Activated T-cell treated with anti-CD3 and anti-CD28 coated beads for 1 hour (primary cell): Measurements from ENCODE around the gene ALDOB.

Experiments used
- DNase-seq: peaks from one replicate; pipeline ENCODE4 v3.0.0-alpha.2; 2020; ENCODE audit warnings: low read depth

The ALDOB gene

DNA sequence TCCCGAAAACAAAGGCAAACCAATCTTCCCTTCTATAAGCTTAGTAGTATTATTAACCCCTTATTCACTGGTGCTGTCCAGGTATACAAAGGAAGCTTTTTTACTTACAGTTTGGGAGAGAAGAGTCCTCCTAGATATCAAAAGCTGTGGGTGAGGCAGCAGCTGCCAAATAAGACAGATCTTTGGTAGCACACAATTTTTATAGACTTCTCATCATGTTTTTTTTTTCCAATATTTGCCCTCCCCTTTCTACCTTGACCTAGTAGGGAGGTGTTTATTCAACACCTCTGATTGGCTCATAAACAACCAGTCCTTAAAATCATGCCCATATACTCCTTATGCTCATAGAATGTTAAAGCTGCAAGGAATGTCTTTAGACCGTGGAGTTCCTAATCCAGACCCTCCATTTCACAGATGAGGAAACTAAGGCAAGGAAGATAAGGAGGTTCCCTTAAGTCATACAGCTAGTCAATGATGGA lies at the start of gene ALDOB:
Gene ALDOB (minus strand): TSS at position 174 of the 479 bp plus-strand sequence. CDS start 4,887 bp downstream, outside the sequence.
- DNase-seq = no peak

DNA sequence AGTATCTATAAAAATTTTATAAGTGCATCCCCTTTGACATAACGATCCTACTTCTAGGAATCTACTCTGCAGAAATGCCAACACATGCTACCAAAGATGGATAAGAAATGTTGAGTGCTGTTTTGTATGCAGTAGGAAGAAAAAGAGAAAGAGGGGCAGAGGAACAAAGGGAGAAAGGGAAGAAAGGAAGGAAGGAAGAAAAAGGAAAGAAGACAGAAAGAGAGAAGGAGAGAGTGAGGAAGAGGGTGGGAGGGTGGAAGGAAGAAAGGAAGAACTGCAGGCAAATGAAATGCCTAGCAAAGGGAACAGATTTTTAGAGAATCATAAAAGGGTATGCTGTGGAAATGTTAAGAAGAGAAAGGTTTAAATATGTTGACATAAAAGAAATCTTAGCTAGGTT lies 48.5 kb upstream of the ALDOB start:
- DNase-seq = no peak

DNA sequence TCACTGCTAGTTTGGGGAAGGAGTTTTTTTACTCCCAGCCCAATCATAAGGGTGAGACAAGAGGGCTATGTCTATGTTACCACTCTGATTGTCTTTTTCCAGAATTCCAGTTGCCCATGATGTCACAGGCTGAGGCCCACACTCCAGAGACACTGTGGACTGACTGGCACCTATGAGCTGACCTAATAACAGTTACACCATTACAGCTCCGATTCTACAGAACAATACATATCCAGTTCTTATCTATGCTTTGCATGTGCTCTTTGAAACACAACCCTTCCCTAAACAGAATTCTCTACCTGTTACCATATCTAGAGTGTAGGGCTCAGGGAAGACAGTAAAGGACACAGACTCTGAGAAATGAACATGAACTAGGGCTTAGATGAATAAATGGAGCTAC lies 45.7 kb upstream of the ALDOB start:
- DNase-seq = no peak

DNA sequence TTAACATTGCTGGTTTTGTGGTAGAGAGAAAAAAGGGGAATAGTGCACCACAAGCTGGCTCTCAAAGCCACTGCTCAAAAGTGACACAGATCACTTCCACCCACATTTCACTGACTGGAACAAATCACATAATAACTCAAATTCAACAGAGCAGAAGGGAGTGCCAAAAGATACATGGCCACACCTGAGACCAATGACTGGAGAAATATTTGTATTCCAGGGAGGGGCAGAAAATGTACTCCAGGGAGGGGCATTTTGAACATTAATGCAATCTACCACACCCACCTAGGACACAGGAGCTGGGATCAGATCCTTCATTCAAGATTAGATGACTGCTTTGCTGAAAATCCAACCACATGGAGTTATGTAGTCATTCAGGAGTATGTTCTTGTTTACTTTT lies 44.8 kb upstream of the ALDOB start:
- DNase-seq = no peak

DNA sequence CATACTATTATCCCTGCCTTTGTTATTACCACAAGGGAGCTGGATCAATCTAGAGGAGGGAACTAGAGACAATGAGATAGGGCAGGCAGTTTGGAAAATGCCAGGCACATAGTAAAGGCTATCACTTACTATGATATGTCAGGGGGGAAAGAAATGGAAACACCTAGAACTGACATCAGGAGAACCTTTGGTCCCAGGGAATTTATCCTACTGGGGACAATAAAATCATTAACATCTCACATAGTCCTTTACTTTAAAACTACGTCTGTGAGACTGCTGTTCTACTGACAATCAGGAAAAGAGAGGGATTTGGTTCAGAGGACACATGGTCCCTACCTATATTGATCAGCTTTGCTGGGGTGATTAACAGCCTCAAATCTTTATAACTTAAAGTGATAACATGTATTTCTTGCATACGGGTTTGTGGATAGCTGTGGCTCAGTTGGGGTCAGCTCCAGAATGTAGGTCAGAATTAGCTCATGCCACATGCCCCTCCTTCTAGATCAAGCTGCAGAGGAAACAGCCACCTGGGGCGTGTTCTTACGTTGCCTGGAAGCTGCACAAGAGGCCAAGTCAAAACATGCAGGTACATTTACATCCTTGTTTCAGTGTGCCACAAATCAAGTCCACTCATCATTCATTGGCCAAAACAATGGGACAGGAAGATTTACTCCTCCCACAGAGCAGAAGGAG lies 43.9 kb upstream of the ALDOB start:
- DNase-seq = no peak

DNA sequence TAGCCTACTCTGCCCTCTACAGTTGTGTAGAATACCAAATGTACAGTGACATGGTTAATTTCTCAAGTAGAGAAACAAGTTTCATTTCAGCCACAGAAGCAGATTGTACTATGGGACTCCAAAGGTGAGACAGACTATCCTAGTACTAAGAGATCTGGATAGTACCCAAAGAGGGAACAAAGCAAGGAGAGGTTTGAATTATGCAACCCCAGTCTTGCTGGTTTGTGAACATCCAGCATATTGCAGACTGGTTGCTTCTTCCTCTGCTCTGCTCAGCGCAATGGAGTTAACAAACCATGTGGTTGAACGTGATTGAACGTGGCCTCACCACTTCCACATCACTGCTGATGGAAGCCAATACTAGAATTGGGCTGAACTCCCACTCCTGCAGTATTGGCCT lies 43.3 kb upstream of the ALDOB start:
- DNase-seq = no peak

DNA sequence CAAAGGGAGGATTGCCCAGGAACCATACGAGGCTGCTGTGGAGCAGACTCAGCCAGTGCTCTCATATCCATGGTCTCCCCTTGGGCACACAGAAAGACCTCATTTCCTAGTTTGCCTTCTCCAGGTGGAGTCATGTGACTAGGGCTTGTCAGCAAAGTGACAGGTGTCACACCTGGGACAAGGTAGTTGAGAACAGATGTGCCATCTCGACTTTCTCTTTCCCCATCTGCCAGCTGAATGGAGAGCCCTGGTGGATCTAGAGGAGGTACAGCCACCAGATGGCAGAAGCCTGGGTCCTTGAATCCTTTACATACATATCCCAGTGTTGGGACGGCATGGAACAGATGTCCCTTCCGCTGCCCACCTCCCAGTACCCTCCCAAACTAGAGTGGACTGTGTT lies 42.9 kb upstream of the ALDOB start:
- DNase-seq = no peak

DNA sequence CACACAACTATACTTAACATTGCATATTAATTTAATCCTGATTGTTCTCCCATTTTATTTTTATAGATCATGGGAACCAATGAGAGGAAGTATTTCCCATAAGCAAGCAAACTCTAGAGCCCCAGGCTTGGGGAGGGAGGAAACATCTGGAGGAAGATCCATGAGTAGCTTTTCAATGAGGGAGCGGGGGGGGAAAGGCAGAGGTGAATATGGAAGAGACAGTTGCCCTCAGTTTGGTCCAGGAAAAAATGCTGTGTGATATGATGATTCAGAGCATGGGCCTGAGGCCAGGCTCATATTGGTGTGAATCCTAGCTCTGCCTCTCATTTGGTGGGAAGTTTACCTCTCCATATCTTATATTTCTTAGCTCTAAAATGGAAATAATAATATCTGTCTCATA lies 42.2 kb upstream of the ALDOB start:
- DNase-seq = no peak

DNA sequence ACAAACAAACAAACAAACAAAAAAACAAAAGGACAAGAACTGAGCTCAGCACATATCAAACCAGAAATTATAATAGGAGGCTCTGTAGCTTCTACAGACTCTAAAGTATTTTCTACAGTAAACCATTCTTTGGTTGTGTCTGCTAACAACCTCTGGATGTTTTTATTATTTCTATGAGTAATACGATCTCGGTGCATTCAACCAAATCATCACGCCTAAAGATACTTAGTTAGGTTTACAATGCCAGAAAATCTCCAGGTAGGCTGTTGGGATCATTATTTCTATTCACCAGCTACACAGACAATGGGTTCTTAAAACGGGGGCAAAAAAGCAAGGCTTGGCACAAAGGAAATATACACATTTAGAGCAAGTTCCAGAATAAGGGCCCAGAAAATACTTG lies 41.6 kb upstream of the ALDOB start:
- DNase-seq = no peak

DNA sequence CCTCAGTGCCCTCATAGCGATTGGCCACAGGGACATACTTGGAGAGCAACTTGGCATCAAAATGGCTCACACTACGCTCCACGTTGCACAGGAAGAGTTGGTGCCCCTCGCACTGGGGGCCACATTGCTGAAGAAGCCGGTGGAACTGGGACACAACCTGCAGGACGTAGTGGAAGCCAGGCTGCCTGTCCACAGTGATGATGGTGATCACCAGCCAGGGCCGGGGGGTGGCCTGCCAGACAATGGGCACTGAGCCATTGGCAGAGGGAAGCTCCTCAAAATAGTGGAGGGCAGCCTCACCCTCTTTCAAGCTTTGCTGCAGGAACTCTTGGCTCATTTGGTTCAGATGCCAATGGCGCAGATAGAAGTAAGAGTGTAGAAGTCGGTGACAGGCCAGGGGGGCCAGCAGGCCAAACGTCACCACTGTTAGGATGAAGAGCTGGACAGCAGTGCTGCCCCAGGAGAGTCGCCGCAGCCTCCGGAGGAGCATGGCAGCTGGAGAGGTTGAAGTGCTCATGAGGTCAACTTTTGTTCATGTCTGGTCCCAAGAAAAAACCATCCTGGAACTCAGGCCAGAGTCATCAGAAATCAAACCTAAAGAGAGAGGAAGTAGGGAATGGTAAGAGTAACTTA lies 41.1 kb upstream of the ALDOB start:
- DNase-seq = no peak

DNA sequence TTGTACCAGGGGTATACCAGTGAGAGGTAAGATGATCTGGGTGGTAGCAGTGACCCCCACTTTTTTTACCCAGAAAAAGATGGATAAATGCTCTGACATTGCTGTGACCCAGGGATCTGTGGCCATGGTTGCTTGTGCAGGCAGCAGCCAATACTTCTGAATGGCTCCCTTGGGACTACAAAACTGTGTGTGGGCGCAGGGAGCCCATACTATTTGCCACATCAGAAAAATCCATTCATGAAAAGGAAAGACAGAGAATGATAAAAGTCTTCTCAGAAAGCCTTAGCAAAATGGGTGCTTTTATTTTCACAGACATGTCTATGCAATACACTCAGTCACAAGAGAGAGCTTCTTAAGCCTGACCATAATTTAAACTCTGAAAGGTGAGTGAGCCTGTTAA lies 37.3 kb upstream of the ALDOB start:
- DNase-seq = no peak

DNA sequence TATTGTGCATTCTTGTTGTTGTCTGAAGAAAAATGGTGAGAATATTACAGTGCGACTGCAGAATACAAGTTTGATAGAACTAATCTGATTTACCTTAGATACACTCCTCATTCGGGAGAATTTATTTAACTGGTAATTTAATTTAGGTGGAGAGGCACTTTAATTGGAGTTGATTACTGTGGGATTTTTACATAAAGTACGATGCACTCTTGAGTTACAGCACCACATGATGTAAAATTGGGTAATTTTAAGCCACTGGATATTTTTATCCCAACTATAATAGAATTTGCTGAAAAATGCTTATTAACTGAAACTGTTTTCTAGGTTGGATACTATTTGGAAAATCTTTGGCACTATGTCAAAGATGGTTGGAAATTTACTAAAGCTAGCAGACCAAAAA lies 35.4 kb upstream of the ALDOB start:
- no peak for DNase-seq

DNA sequence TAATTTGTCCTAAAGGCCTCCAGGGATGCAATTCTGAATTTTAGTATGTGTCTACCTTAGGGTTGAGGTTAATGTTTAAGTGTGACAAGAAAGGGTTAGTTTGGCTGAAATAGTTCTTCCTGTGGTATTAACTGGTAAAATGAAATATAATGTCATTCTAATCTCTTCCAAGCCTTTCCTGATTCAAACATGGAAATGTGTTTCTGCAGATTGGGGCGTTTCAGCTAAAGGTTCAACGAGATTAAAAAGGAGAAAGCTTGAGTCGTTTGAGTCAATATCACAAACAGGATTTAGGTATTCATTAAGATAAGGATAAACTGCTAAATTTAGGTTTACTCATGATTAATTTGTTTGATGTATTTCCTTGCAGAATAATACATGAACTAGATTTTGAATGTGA lies 34.4 kb upstream of the ALDOB start:
- no peak for DNase-seq

DNA sequence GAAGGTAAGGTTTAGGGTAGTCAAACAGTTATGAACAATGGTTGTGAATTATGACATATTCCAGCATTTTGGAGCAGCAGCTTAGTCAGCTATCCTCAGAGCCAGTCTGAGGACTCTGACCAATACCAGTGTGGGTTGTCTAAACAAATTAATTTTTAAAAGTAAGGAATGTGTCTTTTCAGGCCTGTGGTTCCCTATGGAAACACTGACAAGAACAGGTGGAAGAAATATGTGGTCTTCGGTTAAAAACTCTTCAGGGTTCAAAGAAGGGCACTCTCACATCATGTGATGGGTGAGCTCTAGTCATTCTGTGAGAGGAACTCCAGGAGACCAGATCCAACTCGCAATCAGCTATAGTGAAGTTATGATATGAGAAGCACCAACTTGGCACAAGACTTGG lies 33.5 kb upstream of the ALDOB start:
- DNase-seq = no peak

DNA sequence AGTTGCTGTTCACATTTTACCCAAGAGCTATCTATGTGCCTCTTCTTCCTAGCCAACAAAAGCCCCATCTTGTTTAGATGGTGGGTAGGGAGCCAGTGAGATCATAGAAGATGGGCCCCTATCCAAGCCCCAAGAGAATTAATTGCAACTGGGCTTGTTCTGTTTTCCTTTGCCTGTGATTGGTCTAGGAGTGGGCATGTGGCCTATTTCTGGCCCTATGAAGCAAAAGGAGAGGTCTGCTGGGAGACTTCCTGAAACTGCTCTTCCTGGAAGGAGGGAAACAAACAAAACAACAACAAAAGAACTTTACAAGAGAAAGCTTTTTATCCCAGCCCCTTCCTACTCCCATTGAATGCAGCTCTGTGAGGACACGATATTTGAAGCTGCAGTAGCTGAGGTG lies 32.5 kb upstream of the ALDOB start:
- no peak for DNase-seq

DNA sequence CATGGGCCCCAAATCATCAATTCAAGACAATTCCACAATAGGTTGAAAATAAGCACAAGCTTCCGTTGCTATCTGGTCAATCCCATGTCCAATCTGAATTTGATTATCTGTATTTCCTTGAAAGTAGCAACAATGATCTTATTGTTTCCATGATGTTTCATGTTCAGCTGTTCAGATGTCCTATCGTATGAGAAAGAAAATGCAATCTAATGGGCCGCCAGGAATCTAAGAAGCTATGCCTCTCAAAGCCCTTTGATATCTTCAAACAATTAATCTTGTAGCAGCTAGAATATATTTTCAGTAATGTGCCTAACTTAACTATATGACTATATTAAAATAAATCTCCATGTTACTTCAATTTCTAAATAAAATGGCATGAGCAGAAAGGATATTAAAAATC lies 32.1 kb upstream of the ALDOB start:
- no peak for DNase-seq

DNA sequence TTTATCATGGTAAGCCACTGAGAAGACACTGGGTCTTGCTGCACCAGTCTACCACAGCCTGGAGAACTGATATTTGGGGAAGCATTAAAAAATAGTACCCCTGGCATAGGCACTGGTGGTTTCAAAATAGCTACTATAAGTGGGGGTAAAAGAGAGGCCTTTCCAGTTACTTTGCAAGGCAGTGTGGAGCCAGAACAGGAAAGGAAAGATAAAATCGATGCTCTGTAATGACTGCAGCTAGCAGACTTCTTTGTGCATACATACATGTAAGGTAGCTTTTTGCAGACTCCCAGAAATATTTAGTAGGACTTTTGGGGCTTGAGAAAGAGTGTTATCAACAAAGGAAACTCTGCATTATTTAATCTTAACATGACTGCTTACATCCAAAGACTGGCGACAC lies 31.3 kb upstream of the ALDOB start:
- DNase-seq = no peak

DNA sequence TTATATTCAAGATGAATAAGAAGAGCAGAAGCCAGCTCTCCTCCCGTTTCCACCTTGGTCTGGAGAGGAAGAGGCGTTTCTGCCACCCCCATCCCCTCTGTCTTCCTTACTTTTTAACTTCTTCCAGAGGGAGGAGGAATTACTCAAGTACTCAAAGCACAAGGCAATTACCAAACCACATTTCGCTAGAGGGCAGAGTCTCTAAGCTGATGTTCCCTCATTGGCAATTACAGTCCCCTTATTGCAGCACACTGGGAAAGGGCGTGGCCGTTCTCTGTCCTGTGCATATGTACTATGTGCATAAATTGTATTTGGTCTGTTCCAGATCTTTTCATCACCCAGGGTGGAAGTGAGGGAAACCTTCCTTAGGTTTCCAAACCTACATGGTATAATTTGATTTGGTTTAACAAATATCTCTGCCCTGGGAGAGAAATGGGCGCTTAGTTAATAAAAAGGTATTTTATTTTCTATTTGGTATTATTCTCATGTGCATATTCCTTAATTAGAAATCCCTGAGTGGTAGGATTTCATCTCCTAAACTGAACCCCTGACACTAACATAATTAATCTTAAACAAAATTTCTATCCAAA lies 29.8 kb upstream of the ALDOB start:
- DNase-seq = no peak

DNA sequence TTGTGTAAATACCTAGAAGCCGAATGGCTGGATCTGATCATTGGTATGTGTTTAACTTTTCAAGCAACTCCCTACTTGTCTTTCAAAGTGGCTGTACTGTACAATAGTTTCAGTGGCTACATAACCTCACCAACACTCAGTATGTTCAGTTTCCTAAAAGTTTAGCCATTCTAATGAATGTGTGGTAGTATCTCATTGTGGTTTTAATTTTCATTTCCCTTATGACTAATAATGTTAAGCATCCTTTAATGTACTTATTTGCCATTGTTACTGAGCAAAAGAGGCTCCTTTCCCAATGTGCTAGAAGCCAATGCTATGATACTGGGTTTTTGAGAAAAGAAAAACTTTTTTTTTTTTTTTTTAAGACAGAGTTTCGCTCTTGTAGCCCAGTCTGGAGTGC lies 27.8 kb upstream of the ALDOB start:
- DNase-seq = no peak

DNA sequence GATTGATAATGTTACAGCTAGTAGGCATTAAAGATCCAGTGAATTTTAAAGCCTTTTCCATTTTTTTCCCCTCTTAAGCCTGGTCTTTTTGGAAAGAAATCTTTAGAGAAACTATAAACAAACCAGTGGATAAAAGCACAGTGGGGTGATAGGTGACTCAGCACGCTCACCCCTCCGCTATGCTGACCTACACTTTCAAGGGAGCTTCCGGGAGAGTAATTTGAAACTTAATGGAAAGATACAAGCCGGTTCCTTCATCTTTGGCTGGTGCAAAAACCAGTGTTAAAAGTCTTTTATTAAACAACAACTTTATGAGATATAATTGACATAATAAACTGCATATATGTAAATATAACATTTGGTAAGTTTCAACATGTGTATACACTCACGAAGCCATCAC lies 27.0 kb upstream of the ALDOB start:
- DNase-seq = no peak

DNA sequence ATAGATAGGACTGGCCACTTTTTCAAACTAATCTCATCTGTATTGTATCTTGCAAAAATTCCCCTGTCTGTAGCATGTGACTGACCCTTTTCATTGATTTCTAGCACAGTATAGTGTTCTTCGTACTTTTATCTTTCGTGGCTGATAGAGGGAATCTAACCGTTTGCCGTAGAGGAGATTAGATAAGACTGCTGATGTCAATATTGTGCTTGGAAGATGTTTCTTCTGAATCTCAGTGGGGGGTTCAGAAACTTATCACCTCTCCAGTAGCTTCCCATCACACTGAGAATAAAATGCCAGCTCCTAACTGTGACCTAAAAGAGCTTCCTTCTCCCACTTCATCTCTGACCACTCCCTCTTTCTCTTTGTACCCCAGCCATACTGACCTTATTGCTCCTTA lies 25.4 kb upstream of the ALDOB start:
- DNase-seq = no peak

DNA sequence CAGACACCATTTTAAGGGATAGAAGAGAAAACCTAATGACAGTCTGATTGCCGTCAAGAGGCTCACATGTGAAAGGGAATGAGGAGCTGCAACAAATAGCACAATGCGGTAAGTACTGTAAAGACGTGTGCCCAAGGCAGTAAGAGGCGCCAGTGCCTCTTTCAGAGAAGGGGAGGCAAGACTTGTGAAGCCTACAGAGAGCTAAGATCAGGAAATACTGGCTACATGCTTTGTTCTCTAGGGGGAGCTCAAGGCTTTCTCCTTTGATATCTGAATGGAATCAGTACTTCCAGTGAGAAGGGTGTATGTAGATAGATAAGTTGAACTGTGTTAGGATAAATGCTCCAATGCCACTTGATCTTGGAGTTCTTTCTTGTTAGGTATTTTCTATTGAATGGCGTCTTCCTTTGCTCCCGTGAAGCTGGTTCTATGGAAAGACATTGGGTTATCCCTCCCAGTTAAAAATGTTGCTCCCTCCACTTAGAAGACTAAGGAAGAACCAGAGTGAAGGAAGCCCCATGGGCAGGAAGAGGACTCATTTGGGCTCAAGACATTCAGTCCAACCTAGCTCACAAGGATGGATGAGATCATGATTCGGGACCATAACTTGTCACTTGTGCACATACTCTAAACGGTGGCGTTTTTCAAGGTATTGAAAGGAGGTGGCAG lies 23.5 kb upstream of the ALDOB start:
- DNase-seq = no peak

DNA sequence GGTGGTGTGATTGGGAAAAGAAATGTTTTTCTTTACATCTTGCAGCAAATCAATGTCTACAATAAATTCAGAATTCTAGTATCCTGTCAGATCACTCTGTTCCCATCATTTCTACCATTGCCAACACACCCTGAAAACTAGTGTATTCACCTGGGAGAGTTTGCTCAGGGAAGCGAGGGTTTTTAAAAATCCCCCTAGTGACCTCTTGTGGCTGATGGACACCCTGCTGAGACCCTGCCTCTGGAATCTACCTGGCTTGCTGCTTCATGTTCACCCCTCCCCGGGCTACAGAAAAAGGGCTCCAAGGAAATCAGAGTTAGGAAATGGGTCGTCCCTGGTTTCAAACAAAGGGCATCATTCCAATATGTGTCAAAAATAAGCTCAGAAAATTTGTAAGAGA lies 21.4 kb upstream of the ALDOB start:
- DNase-seq = no peak
